GM23338 (cell line): ENCODE results near the gene MAGI1. TPM values are rescaled to one million over a fixed set of nuclear protein-coding genes. Genes with fewer than 3 reads are reported as not detected.

ENCODE experiments used
- ATAC-seq: fragments of 200-7000 bp; cut with Tn5 transposase; 3 replicates; pipeline ENCODE4 v1.9.1; 2020
- DNase-seq: peaks from one replicate; pipeline ENCODE4 v3.0.0-alpha.2; 2015; ENCODE audit warnings: low spot score
- H2AFZ ChIP-seq: fragments of 200-600 bp; sonication (generic); 2 replicates; pipeline ENCODE4 v1.8.0; 2016; ENCODE audit warnings: antibody characterized with exemption, mild to moderate bottlenecking, moderate library complexity
- H3F3A ChIP-seq: fragments of 200-600 bp; sonication (generic); replicated peaks from 2 replicates; pipeline ENCODE4 v1.8.0; 2017; ENCODE audit warnings: antibody characterized with exemption, mixed run types, low read depth
- H3K27ac ChIP-seq: fragments of 200-600 bp; sonication (generic); 2 replicates; pipeline ENCODE4 v1.6.1; 2016; ENCODE audit warnings: low read depth
- H3K27me3 ChIP-seq: fragments of 200-600 bp; sonication (generic); 2 replicates; pipeline ENCODE4 v1.8.0; 2016; ENCODE audit warnings: mild to moderate bottlenecking, mixed run types, moderate library complexity; ENCODE audit not compliant: insufficient read depth
- H3K36me3 ChIP-seq: fragments of 200-600 bp; sonication (generic); 2 replicates; pipeline ENCODE4 v1.8.0; 2016; ENCODE audit warnings: mild to moderate bottlenecking; ENCODE audit not compliant: insufficient read depth
- H3K4me1 ChIP-seq: fragments of 200-600 bp; sonication (generic); 2 replicates; pipeline ENCODE4 v1.8.0; 2016; ENCODE audit warnings: mild to moderate bottlenecking, moderate library complexity; ENCODE audit not compliant: insufficient read depth
- H3K4me2 ChIP-seq: fragments of 200-600 bp; sonication (generic); 2 replicates; pipeline ENCODE4 v1.7.1; 2017; ENCODE audit warnings: mixed run types
- H3K4me3 ChIP-seq: fragments of 200-600 bp; sonication (generic); 2 replicates; pipeline ENCODE4 v1.6.1; 2016; ENCODE audit warnings: mixed run types
- H3K79me2 ChIP-seq: fragments of 200-600 bp; sonication (generic); replicated peaks from 2 replicates; pipeline ENCODE4 v1.8.0; 2017; ENCODE audit warnings: mild to moderate bottlenecking; ENCODE audit not compliant: insufficient read depth
- H3K9me2 ChIP-seq: fragments of 200-600 bp; sonication (generic); 2 replicates; pipeline ENCODE4 v1.8.0; 2017; ENCODE audit not compliant: insufficient read depth
- H4K20me1 ChIP-seq: fragments of 200-600 bp; sonication (generic); replicated peaks from 2 replicates; pipeline ENCODE4 v1.8.0; 2017; ENCODE audit warnings: mild to moderate bottlenecking; ENCODE audit not compliant: insufficient read depth
- H3K27ac Mint-ChIP-seq: 2 replicates; pipeline ENCODE4 v1.8.0; 2020; ENCODE audit warnings: inconsistent platforms, mild to moderate bottlenecking, moderate library complexity, mixed read lengths
- H3K27me3 Mint-ChIP-seq: 3 replicates; pipeline ENCODE4 v1.8.0; 2022; ENCODE audit warnings: low read depth, mild to moderate bottlenecking, moderate library complexity, mixed read lengths, inconsistent platforms; ENCODE audit not compliant: insufficient read depth, poor library complexity
- H3K36me3 Mint-ChIP-seq: 3 replicates; pipeline ENCODE4 v1.8.0; 2021; ENCODE audit warnings: low read depth, mild to moderate bottlenecking, inconsistent platforms, moderate library complexity, mixed read lengths
- H3K4me1 Mint-ChIP-seq: 3 replicates; pipeline ENCODE4 v1.8.0; 2020; ENCODE audit warnings: mild to moderate bottlenecking, inconsistent platforms, mixed read lengths
- H3K4me3 Mint-ChIP-seq: 3 replicates; pipeline ENCODE4 v1.8.0; 2021; ENCODE audit warnings: moderate library complexity, mild to moderate bottlenecking, inconsistent platforms, mixed read lengths
- H3K9me3 Mint-ChIP-seq: 3 replicates; pipeline ENCODE4 v1.8.0; 2020; ENCODE audit warnings: moderate library complexity, mild to moderate bottlenecking, inconsistent platforms, mixed read lengths
- CREB1 ChIP-seq: fragments of 250-450 bp; sonication (Bioruptor Pico); IDR thresholded peaks from 2 replicates; pipeline ENCODE4 v1.5.0; 2020; ENCODE audit warnings: low read depth, mild to moderate bottlenecking, moderate library complexity
- EZH2 ChIP-seq: fragments of 200-600 bp; sonication (generic); IDR thresholded peaks from one replicate; pipeline ENCODE4 v1.8.0; 2017; ENCODE audit warnings: antibody characterized with exemption, mild to moderate bottlenecking, low read depth; ENCODE audit not compliant: unreplicated experiment
- EZH2phosphoT487 ChIP-seq: fragments of 200-600 bp; sonication (generic); IDR thresholded peaks from one replicate; pipeline ENCODE4 v1.8.1; 2018; ENCODE audit warnings: antibody characterized with exemption; ENCODE audit not compliant: unreplicated experiment
- JUNB ChIP-seq: IDR thresholded peaks from one replicate; pipeline ENCODE4 v1.6.1; 2016; ENCODE audit warnings: antibody characterized with exemption; ENCODE audit not compliant: unreplicated experiment
- NANOG ChIP-seq: IDR thresholded peaks from 2 replicates; pipeline ENCODE4 v1.6.1; 2016; ENCODE audit warnings: antibody characterized with exemption, borderline replicate concordance
- POLR2AphosphoS5 ChIP-seq: IDR thresholded peaks from 2 replicates; pipeline ENCODE4 v1.6.1; 2016; ENCODE audit warnings: antibody characterized with exemption, low read depth
- STAT1 ChIP-seq: IDR thresholded peaks from one replicate; pipeline ENCODE4 v1.6.1; 2016; ENCODE audit warnings: antibody characterized with exemption; ENCODE audit not compliant: unreplicated experiment
- ZNF114 ChIP-seq: fragments of 250-450 bp; sonication (Bioruptor Pico); IDR thresholded peaks from 2 replicates; pipeline ENCODE4 v1.5.0; 2020; ENCODE audit warnings: mild to moderate bottlenecking, moderate library complexity
- ZNF331 ChIP-seq: fragments of 250-450 bp; sonication (Bioruptor Pico); IDR thresholded peaks from 2 replicates; pipeline ENCODE4 v1.5.0; 2020; ENCODE audit warnings: low read depth, mild to moderate bottlenecking, moderate library complexity
- polyA plus RNA-seq: library from polyadenylated mRNA; unstranded; fragments of >200 nt; fragmentation: Nextera tagmentation; extraction: Ambion mirVana; gene quantifications from 2 replicates; pipeline ENCODE4 v1.2.1, GENCODE V29; 2016
- total RNA-seq: library from RNA; depleted of rRNA; stranded (reverse); fragments of >200 nt; shearing (Covaris generic); gene quantifications from 2 replicates; pipeline ENCODE4 v1.2.3, GENCODE V29; 2014
- TF ChIP-seq, protein P1 (sequence below), 2 experiments: fragments of 200-600 bp in 1 of 2; sonication (generic) in 1 of 2; conservative IDR thresholded peaks; 2 replicates each; pipeline versions ENCODE4 v1.5.1 to v1.6.1; 2016 to 2017; ENCODE audit warnings: antibody characterized with exemption in 2 of 2, low read depth in 2 of 2, mild to moderate bottlenecking in 2 of 2, moderate library complexity in 1 of 2
- TF ChIP-seq, protein P2 (sequence below): fragments of 250-450 bp; sonication (Bioruptor Pico); IDR thresholded peaks from 2 replicates; pipeline ENCODE4 v1.5.0; 2020; ENCODE audit warnings: mild to moderate bottlenecking, moderate library complexity
- TF ChIP-seq, protein P3 (sequence below): IDR thresholded peaks from one replicate; pipeline ENCODE4 v1.6.1; 2018; ENCODE audit warnings: antibody characterized with exemption; ENCODE audit not compliant: unreplicated experiment
- TF ChIP-seq, protein P4 (sequence below): IDR thresholded peaks from 2 replicates; pipeline ENCODE4 v1.6.1; 2016; ENCODE audit warnings: antibody characterized with exemption

The MAGI1 gene
- total and polyA plus RNA-seq, 2 experiments from 2014 or later, result 27.4 to 71.2 TPM

DNA sequence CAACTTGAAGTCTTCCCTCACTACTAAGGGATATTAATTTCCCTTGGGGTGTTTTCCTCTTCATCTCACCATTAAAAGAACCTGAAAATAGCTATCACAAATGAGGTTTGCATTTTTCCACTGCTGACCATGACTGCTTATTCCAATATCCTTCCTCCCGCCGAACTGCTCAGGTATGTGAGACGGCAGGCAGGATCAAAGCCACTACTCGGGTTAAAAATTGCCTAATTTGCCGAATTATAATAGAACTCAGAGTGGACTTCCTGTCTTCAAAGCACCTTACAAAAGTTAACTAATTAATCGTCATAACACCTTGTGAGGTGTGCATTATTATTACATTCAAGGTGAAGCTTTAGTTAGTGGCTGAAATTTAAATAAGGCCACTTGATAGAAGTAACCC lies 695.7 kb downstream of the MAGI1 start:
- 0 out of 2 replicates have a peak, but pooled peaks cover 3% of the 10 kb centered on the region for H4K20me1 ChIP-seq

More for the DNA sequence above, 695.7 kb downstream of the MAGI1 start:
- Histone ChIP-seq H3K4me3 (no peak overlapping the region), H3K27me3 (no peaks in the 10 kb centered on the region), H3K79me2 (no peaks in the 10 kb centered on the region), H3K36me3 (no peaks in the 10 kb centered on the region), H3K4me1 (peaks cover 35% of the 10 kb centered on the region), H3K4me2 (peak overlapping the region; percentile 70; the same call in 1 of the 2 replicates), H3K9me2 (no peaks in the 10 kb centered on the region; the same call in 1 of the 2 replicates), H2AFZ (no peak overlapping the region), H3F3A (no peaks in the 10 kb centered on the region), H3K27ac (no peak overlapping the region)
- H3K4me1 Mint-ChIP-seq, result peaks cover 44% of the 10 kb centered on the region
- TF ChIP-seq POLR2AphosphoS5, result no peak
- TF ChIP-seq ZNF331, result no peak
- no peak for TF ChIP-seq JUNB
- TF ChIP-seq, protein P1, sequence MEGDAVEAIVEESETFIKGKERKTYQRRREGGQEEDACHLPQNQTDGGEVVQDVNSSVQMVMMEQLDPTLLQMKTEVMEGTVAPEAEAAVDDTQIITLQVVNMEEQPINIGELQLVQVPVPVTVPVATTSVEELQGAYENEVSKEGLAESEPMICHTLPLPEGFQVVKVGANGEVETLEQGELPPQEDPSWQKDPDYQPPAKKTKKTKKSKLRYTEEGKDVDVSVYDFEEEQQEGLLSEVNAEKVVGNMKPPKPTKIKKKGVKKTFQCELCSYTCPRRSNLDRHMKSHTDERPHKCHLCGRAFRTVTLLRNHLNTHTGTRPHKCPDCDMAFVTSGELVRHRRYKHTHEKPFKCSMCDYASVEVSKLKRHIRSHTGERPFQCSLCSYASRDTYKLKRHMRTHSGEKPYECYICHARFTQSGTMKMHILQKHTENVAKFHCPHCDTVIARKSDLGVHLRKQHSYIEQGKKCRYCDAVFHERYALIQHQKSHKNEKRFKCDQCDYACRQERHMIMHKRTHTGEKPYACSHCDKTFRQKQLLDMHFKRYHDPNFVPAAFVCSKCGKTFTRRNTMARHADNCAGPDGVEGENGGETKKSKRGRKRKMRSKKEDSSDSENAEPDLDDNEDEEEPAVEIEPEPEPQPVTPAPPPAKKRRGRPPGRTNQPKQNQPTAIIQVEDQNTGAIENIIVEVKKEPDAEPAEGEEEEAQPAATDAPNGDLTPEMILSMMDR (conservative IDR thresholded peaks at IDR 0.05; ENCODE audit: low read depth in 2 of 2), result no peak
- TF ChIP-seq NANOG, result no peak
- TF ChIP-seq CREB1 (CRISPR knock-in tag), result no peak
- no peak for TF ChIP-seq ZNF114 (CRISPR knock-in tag)
- TF ChIP-seq, protein P2, sequence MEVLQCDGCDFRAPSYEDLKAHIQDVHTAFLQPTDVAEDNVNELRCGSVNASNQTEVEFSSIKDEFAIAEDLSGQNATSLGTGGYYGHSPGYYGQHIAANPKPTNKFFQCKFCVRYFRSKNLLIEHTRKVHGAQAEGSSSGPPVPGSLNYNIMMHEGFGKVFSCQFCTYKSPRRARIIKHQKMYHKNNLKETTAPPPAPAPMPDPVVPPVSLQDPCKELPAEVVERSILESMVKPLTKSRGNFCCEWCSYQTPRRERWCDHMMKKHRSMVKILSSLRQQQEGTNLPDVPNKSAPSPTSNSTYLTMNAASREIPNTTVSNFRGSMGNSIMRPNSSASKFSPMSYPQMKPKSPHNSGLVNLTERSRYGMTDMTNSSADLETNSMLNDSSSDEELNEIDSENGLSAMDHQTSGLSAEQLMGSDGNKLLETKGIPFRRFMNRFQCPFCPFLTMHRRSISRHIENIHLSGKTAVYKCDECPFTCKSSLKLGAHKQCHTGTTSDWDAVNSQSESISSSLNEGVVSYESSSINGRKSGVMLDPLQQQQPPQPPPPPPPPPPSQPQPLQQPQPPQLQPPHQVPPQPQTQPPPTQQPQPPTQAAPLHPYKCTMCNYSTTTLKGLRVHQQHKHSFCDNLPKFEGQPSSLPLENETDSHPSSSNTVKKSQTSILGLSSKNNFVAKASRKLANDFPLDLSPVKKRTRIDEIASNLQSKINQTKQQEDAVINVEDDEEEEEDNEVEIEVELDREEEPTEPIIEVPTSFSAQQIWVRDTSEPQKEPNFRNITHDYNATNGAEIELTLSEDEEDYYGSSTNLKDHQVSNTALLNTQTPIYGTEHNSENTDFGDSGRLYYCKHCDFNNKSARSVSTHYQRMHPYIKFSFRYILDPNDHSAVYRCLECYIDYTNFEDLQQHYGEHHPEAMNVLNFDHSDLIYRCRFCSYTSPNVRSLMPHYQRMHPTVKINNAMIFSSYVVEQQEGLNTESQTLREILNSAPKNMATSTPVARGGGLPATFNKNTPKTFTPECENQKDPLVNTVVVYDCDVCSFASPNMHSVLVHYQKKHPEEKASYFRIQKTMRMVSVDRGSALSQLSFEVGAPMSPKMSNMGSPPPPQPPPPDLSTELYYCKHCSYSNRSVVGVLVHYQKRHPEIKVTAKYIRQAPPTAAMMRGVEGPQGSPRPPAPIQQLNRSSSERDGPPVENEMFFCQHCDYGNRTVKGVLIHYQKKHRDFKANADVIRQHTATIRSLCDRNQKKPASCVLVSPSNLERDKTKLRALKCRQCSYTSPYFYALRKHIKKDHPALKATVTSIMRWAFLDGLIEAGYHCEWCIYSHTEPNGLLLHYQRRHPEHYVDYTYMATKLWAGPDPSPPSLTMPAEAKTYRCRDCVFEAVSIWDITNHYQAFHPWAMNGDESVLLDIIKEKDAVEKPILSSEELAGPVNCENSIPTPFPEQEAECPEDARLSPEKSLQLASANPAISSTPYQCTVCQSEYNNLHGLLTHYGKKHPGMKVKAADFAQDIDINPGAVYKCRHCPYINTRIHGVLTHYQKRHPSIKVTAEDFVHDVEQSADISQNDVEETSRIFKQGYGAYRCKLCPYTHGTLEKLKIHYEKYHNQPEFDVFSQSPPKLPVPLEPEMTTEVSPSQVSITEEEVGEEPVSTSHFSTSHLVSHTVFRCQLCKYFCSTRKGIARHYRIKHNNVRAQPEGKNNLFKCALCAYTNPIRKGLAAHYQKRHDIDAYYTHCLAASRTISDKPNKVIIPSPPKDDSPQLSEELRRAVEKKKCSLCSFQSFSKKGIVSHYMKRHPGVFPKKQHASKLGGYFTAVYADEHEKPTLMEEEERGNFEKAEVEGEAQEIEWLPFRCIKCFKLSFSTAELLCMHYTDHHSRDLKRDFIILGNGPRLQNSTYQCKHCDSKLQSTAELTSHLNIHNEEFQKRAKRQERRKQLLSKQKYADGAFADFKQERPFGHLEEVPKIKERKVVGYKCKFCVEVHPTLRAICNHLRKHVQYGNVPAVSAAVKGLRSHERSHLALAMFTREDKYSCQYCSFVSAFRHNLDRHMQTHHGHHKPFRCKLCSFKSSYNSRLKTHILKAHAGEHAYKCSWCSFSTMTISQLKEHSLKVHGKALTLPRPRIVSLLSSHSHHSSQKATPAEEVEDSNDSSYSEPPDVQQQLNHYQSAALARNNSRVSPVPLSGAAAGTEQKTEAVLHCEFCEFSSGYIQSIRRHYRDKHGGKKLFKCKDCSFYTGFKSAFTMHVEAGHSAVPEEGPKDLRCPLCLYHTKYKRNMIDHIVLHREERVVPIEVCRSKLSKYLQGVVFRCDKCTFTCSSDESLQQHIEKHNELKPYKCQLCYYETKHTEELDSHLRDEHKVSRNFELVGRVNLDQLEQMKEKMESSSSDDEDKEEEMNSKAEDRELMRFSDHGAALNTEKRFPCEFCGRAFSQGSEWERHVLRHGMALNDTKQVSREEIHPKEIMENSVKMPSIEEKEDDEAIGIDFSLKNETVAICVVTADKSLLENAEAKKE, result no peak
- no peak for TF ChIP-seq EZH2
- TF ChIP-seq, protein P3, sequence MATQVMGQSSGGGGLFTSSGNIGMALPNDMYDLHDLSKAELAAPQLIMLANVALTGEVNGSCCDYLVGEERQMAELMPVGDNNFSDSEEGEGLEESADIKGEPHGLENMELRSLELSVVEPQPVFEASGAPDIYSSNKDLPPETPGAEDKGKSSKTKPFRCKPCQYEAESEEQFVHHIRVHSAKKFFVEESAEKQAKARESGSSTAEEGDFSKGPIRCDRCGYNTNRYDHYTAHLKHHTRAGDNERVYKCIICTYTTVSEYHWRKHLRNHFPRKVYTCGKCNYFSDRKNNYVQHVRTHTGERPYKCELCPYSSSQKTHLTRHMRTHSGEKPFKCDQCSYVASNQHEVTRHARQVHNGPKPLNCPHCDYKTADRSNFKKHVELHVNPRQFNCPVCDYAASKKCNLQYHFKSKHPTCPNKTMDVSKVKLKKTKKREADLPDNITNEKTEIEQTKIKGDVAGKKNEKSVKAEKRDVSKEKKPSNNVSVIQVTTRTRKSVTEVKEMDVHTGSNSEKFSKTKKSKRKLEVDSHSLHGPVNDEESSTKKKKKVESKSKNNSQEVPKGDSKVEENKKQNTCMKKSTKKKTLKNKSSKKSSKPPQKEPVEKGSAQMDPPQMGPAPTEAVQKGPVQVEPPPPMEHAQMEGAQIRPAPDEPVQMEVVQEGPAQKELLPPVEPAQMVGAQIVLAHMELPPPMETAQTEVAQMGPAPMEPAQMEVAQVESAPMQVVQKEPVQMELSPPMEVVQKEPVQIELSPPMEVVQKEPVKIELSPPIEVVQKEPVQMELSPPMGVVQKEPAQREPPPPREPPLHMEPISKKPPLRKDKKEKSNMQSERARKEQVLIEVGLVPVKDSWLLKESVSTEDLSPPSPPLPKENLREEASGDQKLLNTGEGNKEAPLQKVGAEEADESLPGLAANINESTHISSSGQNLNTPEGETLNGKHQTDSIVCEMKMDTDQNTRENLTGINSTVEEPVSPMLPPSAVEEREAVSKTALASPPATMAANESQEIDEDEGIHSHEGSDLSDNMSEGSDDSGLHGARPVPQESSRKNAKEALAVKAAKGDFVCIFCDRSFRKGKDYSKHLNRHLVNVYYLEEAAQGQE, result no peak
- TF ChIP-seq, protein P4, sequence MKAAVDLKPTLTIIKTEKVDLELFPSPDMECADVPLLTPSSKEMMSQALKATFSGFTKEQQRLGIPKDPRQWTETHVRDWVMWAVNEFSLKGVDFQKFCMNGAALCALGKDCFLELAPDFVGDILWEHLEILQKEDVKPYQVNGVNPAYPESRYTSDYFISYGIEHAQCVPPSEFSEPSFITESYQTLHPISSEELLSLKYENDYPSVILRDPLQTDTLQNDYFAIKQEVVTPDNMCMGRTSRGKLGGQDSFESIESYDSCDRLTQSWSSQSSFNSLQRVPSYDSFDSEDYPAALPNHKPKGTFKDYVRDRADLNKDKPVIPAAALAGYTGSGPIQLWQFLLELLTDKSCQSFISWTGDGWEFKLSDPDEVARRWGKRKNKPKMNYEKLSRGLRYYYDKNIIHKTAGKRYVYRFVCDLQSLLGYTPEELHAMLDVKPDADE, result no peak
- no peak for TF ChIP-seq EZH2phosphoT487
- no peak for TF ChIP-seq STAT1
- H3K4me3 Mint-ChIP-seq, result no peak overlapping the region
- ATAC-seq, result no peak
- H3K27ac Mint-ChIP-seq, result no peak overlapping the region
- no peaks in the 10 kb centered on the region for H3K9me3 Mint-ChIP-seq
- H3K36me3 Mint-ChIP-seq, result no peaks in the 10 kb centered on the region
- peaks cover 2% of the 10 kb centered on the region for H3K27me3 Mint-ChIP-seq
- no peak for DNase-seq
